HCT116 (cell line): ENCODE data around the gene MXRA8. TPM values are rescaled to one million over a fixed set of nuclear protein-coding genes. Genes with fewer than 3 reads are reported as not detected.

ENCODE experiments used
- ATAC-seq: fragments of 200-7000 bp; cut with Tn5 transposase; 2 replicates; pipeline ENCODE4 v1.9.1; 2020; ENCODE audit warnings: mild to moderate bottlenecking, moderate library complexity
- BruUV-seq: library from RNA; stranded (reverse); fragments of 400-500 nt; replicated peaks from 2 replicates; lab custom pipeline; 2021; lab: Mats Ljungman, UMichigan
- CTCF ChIA-PET: fragments of 300-600 bp; sonication (Branson Sonifier 250); formaldehyde crosslinking; loops from one replicate; lab custom pipeline; 2021; ENCODE audit warnings: antibody characterized with exemption; lab: Charles Lee
- POLR2A ChIA-PET: fragments of 300-600, 350-600 bp; sonication (Branson Sonifier 250); formaldehyde crosslinking; loops from one replicate; lab custom pipeline; 2021; ENCODE audit warnings: antibody characterized with exemption; lab: Charles Lee
- RAD21 ChIA-PET, 2 experiments: fragments of 300-600 bp; sonication (Branson Sonifier 250); formaldehyde crosslinking; loops; one replicate each; lab custom pipeline; 2023; ENCODE audit warnings: low total read pairs in 2 of 2; ENCODE audit not compliant: uncharacterized antibody in 2 of 2, unreplicated experiment in 2 of 2, low non-redundant PET in 1 of 2; lab: Charles Lee
- DNase-seq: peaks from one replicate; pipeline ENCODE4 v3.0.0-alpha.2; 2010; ENCODE audit warnings: low read depth, low spot score
- H2AFZ ChIP-seq: fragments of 200-600 bp; shearing (Covaris generic), sonication (generic); 2 replicates; pipeline ENCODE4 v1.6.1; 2017; ENCODE audit warnings: low read depth, mixed run types, mixed read lengths, antibody characterized with exemption, low read length; ENCODE audit not compliant: poor library complexity, severe bottlenecking
- H3K27ac ChIP-seq: 2 replicates; pipeline ENCODE4 v1.5.1; 2012; ENCODE audit warnings: low read depth, low read length
- H3K27me3 ChIP-seq: fragments of 200-600 bp; sonication (generic); 2 replicates; pipeline ENCODE4 v1.6.1; 2016; ENCODE audit warnings: mixed run types, low read length, mixed read lengths; ENCODE audit not compliant: insufficient read depth
- H3K36me3 ChIP-seq, 2 experiments: fragments of 200-500 bp in 1 of 2; fragments of 200-600 bp in 1 of 2; sonication (Bioruptor generic) in 1 of 2; sonication (generic) in 1 of 2; 2 replicates each; pipeline versions ENCODE4 v1.5.1 to v1.6.1; 2014 to 2016; ENCODE audit warnings: low read length in 2 of 2, inconsistent platforms in 1 of 2, mixed read lengths in 1 of 2, mixed run types in 1 of 2; ENCODE audit not compliant: insufficient read depth in 2 of 2, control insufficient read depth in 1 of 2
- H3K4me1 ChIP-seq, 2 experiments: fragments of 200-600 bp in 1 of 2; sonication (generic) in 1 of 2; 2 replicates each; pipeline versions ENCODE4 v1.5.1 to v1.6.1; 2012 to 2017; ENCODE audit warnings: low read length in 2 of 2, inconsistent platforms in 1 of 2, mild to moderate bottlenecking in 1 of 2, mixed read lengths in 1 of 2, mixed run types in 1 of 2, moderate library complexity in 1 of 2; ENCODE audit not compliant: insufficient read depth in 2 of 2, control insufficient read depth in 1 of 2
- H3K4me2 ChIP-seq: fragments of 200-600 bp; sonication (generic); 2 replicates; pipeline ENCODE4 v1.6.1; 2017; ENCODE audit warnings: mixed run types, low read length, mixed read lengths
- H3K4me3 ChIP-seq, 2 experiments: fragments of 200-600 bp in 1 of 2; sonication (generic) in 1 of 2; replicated peaks in 1 of 2; 2 replicates each; pipeline ENCODE4 v1.5.1; 2011 to 2016; ENCODE audit warnings: low read length in 2 of 2, control low read depth in 1 of 2, low read depth in 1 of 2, mild to moderate bottlenecking in 1 of 2, mixed read lengths in 1 of 2, mixed run types in 1 of 2
- H3K79me2 ChIP-seq: fragments of 200-600 bp; sonication (generic); 2 replicates; pipeline ENCODE4 v1.6.1; 2017; ENCODE audit warnings: mild to moderate bottlenecking, mixed run types, low read length, moderate library complexity, mixed read lengths; ENCODE audit not compliant: insufficient read depth
- H3K9ac ChIP-seq: fragments of 200-600 bp; sonication (generic); 2 replicates; pipeline ENCODE4 v1.6.1; 2016; ENCODE audit warnings: low read length, mixed read lengths
- H3K9me2 ChIP-seq: fragments of 200-600 bp; sonication (generic), shearing (Covaris generic); 2 replicates; pipeline ENCODE4 v1.6.1; 2017; ENCODE audit warnings: mixed run types, mild to moderate bottlenecking, moderate library complexity; ENCODE audit not compliant: insufficient read depth
- H3K9me3 ChIP-seq, 2 experiments: fragments of 200-500 bp in 1 of 2; fragments of 200-600 bp in 1 of 2; sonication (Bioruptor generic) in 1 of 2; sonication (generic) in 1 of 2; 2 replicates each; pipeline ENCODE4 v1.6.1; 2014 to 2017; ENCODE audit warnings: low read length in 2 of 2, mixed read lengths in 2 of 2, inconsistent platforms in 1 of 2, low read depth in 1 of 2, mild to moderate bottlenecking in 1 of 2, mixed run types in 1 of 2, moderate library complexity in 1 of 2; ENCODE audit not compliant: control insufficient read depth in 1 of 2, insufficient read depth in 1 of 2
- H4K20me1 ChIP-seq: fragments of 200-600 bp; sonication (generic), shearing (Covaris generic); 2 replicates; pipeline ENCODE4 v1.6.1; 2017; ENCODE audit warnings: mixed run types, mild to moderate bottlenecking, moderate library complexity; ENCODE audit not compliant: insufficient read depth
- CBX3 ChIP-seq: IDR thresholded peaks from 2 replicates; pipeline ENCODE4 v1.6.1; 2012; ENCODE audit warnings: low read depth
- CEBPB ChIP-seq: IDR thresholded peaks from 2 replicates; pipeline ENCODE4 v1.6.1; 2012; ENCODE audit warnings: low read depth
- EGR1 ChIP-seq: IDR thresholded peaks from 2 replicates; pipeline ENCODE4 v1.6.1; 2012; ENCODE audit warnings: low read depth
- ELF1 ChIP-seq: IDR thresholded peaks from 2 replicates; pipeline ENCODE4 v1.6.1; 2012; ENCODE audit warnings: low read depth, borderline replicate concordance
- EZH2 ChIP-seq: fragments of 200-600 bp; sonication (generic); IDR thresholded peaks from 2 replicates; pipeline ENCODE4 v1.6.1; 2017; ENCODE audit warnings: antibody characterized with exemption, mixed run types
- FOSL1 ChIP-seq: IDR thresholded peaks from 2 replicates; pipeline ENCODE4 v1.6.1; 2012; ENCODE audit warnings: low read depth
- JUND ChIP-seq: IDR thresholded peaks from 2 replicates; pipeline ENCODE4 v1.6.1; 2012
- MAX ChIP-seq: IDR thresholded peaks from 2 replicates; pipeline ENCODE4 v1.6.1; 2012
- POLR2A ChIP-seq: IDR thresholded peaks from 2 replicates; pipeline ENCODE4 v1.7.0; 2011; ENCODE audit warnings: borderline replicate concordance; ENCODE audit not compliant: insufficient read depth, insufficient read length; ENCODE audit errors: extremely low read depth
- POLR2AphosphoS5 ChIP-seq: IDR thresholded peaks from 2 replicates; pipeline ENCODE4 v1.6.1; 2011; ENCODE audit warnings: mild to moderate bottlenecking, low read depth, low read length, moderate library complexity
- SRF ChIP-seq: IDR thresholded peaks from 2 replicates; pipeline ENCODE4 v1.6.1; 2012; ENCODE audit warnings: low read depth
- TCF7L2 ChIP-seq: IDR thresholded peaks from 2 replicates; pipeline ENCODE4 v1.7.0; 2011; ENCODE audit warnings: borderline replicate concordance, inconsistent platforms; ENCODE audit not compliant: insufficient read depth, insufficient read length; ENCODE audit errors: extremely low read depth
- YY1 ChIP-seq: IDR thresholded peaks from 2 replicates; pipeline ENCODE4 v1.6.1; 2011; ENCODE audit warnings: low read length, low read depth, moderate library complexity, mild to moderate bottlenecking; ENCODE audit not compliant: insufficient replicate concordance; ENCODE audit errors: extremely low read depth
- ZFX ChIP-seq: fragments of 450-650 bp; IDR thresholded peaks from 2 replicates; pipeline ENCODE4 v1.6.1; 2017
- ZNF274 ChIP-seq: fragments of 200-500 bp; sonication (Bioruptor generic); IDR thresholded peaks from 2 replicates; pipeline ENCODE4 v1.6.1; 2014; ENCODE audit warnings: mild to moderate bottlenecking, low read depth, low read length, inconsistent platforms
- intact Hi-C: fragments of 100-400 bp; cut with micrococcal nuclease; formaldehyde crosslinking; loops from 2 replicates; pipeline ENCODE4 v1.10.0; 2022
- total RNA-seq: library from RNA; stranded (reverse); gene quantifications from one replicate; pipeline ENCODE4 v1.2.1, GENCODE V29; 2021; ENCODE audit not compliant: unreplicated experiment

Gene MXRA8
- total RNA-seq, 1 experiment from 2014 or later: 0.74 TPM

DNA sequence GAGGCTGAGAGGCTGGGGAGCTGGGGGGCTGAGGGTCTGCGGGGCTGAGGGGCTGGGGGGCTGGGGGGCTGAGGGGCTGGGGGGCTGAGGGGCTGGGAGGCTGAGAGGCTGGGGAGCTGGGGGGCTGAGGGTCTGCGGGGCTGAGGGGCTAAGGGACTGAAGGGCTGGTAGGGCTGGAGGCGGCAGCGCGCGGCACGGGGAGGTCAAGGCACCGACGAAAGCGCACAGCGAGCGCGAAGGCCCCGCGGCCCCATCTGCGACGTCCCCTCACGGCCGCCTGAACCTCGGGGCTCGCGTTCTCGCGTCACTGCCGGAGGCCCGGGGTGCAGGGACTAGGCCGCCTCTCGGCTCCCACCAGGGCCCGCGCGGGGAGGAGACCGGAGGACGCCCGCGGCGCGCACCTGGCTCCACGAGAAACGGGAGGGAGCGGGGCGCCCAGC lies 34.3 kb downstream of the MXRA8 start:
- H3K9me2 ChIP-seq: no peaks in the 10 kb centered on the region
- H3K27ac ChIP-seq: peak overlapping the region; percentile 88
- no peak overlapping the region for H2AFZ ChIP-seq
- peaks cover 13 to 30% of the 10 kb centered on the region in 2 experiments for H3K4me1 ChIP-seq
- ATAC-seq: peak; percentile 39
- H3K27me3 ChIP-seq: no peaks in the 10 kb centered on the region
- H3K79me2 ChIP-seq: peaks cover 67% of the 10 kb centered on the region
- peak overlapping the region; percentile 96 for H3K9ac ChIP-seq
- no peaks in the 10 kb centered on the region for H3K9me3 ChIP-seq
- CTCF ChIA-PET: no interaction called here
- no peak for DNase-seq
- RAD21 ChIA-PET: interaction anchor here in 1 of 2 experiments (0.7 kb wide), 1 partner anchor 20 kb away, joined by 6 read pairs; no protein-coding TSS in a partner anchor
- H3K4me2 ChIP-seq: peak overlapping the region; percentile 74
- H4K20me1 ChIP-seq: peaks cover 4% of the 10 kb centered on the region; the same call in 1 of the 2 replicates
- TF ChIP-seq YY1 (no peak), ZNF274 (no peak), EZH2 (no peak), ELF1 (no peak), ZFX (no peak), JUND (no peak), POLR2AphosphoS5 (no peak), EGR1 (no peak), POLR2A (no peak), MAX (no peak)
- peak overlapping the region; percentile 69 to 79 for H3K4me3 ChIP-seq
- intact Hi-C loops: no loop called here
- H3K36me3 ChIP-seq: peaks cover 3 to 9% of the 10 kb centered on the region in 2 experiments; a peak in 2 of 4 replicates
- POLR2A ChIA-PET: interaction anchor here (0.6 kb wide), 1 partner anchor 109 kb away, joined by 4 read pairs; no protein-coding TSS in a partner anchor
- BruUV-seq: no TSS peak

DNA sequence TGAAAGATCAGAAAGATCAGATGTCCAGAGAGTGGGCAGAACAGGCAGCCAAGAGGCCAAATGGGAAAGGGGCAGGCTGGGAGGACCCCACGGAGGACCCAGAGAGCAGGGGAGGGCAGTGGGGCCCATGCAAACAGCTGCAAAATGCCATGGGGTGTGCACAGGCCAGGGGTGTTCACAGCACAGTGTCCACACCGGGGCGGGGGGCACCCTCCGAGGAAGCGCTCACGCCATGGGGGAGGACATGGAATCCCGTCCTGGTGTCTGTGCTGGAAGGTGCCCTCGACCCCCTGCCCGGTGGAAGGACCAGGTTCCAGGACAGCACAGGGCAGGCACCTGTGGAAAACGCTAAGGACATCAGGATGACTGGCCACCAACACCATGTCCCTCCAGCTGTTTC lies 35.4 kb downstream of the MXRA8 start:
- Histone ChIP-seq H3K4me1 (peaks cover 24 to 42% of the 10 kb centered on the region in 2 experiments), H3K9me3 (no peaks in the 10 kb centered on the region), H2AFZ (no peak overlapping the region), H3K9ac (peak overlapping the region; percentile 45; the same call in 1 of the 2 replicates), H3K27me3 (no peaks in the 10 kb centered on the region), H3K4me2 (peak overlapping the region; percentile 79), H3K27ac (no peak overlapping the region), H3K79me2 (peaks cover 79% of the 10 kb centered on the region), H4K20me1 (peaks cover 9% of the 10 kb centered on the region; the same call in 1 of the 2 replicates), H3K9me2 (no peaks in the 10 kb centered on the region), H3K36me3 (peaks cover 3 to 13% of the 10 kb centered on the region in 2 experiments; a peak in 2 of 4 replicates), H3K4me3 (peak overlapping the region; percentile 46 to 79; a peak in 3 of 4 replicates)
- ChIA-PET POLR2A (no interaction called here), CTCF (no interaction called here), RAD21 (no interaction called here)
- ATAC-seq: no peak
- DNase-seq: no peak
- intact Hi-C loops: no loop called here
- TF ChIP-seq FOSL1 (no peak), SRF (no peak), MAX (no peak), CEBPB (no peak), TCF7L2 (no peak), CBX3 (no peak)
- no TSS peak for BruUV-seq
